ENCODE data around the gene GSE1.

Gene GSE1

DNA sequence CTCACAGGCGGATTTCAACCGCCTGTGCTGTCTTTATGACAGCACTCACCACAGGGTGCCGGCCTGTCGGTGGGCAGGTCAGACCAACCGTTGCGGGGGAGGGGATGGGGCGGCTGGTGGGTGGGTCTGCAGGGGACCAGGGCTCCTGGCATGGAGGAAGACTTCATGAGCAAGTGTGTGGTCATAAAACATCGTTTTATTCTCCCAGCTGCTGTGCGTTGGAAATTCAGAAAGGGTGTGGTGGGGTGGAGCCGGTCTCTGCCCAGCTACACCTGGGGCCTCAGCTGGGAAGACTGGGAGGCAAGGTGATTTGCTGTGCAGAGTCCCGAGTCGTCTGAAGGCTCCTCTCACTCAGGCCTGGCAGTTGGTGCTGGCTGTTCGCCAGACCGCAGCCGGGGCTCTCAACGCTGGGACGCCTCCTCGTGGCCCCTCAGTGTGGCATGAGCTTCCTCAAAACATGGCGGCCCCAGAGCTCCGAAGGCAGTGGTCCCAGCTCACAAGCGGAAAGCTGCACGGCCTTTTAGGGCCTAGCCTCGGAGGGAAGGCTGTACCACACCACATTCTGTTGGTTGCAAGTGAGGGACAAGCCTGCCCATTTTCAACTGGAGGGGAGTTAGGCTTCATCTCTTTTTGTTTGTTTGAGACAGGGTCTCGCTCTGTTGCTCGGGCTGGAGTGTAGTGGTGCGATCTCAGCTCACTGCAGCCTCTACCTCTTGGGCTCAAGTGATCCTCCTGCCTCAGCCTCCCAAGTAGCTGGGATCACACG lies 45.8 kb upstream of the GSE1 start:
- no peak for DNase-seq (ENCODE audit: low read depth)
- no peak overlapping the region for H3K4me3 ChIP-seq (ENCODE audit: low read depth, low read length)
- no peak for TF ChIP-seq CTCF (IDR thresholded peaks at IDR 0.05; ENCODE audit: insufficient read depth, low read depth, low read length, missing control alignments)

DNA sequence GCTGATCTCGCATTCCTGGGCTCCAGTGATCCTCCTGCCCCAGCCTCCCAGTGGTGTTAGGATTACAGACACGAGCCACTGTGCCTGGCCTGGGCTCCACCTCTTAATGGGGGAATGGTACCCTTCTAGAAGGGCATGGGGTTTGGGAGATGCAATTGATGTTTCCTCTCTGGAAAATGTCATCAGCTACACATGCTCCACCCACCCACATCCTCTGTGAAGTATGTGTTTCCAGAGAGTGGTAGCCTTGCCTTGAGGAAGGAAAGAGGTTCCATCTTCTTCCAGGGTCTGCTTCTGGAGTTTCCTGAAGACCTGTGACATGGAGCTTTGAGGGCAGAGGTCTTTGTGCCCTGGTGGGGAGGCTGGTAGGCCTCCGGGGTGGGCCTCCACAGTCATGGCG lies 45.2 kb upstream of the GSE1 start:
- no peak overlapping the region for H3K4me3 ChIP-seq (ENCODE audit: low read depth, low read length)
- no peak for DNase-seq (ENCODE audit: low read depth)
- TF ChIP-seq CTCF (IDR thresholded peaks at IDR 0.05; ENCODE audit: insufficient read depth, low read depth, low read length, missing control alignments) = no peak

DNA sequence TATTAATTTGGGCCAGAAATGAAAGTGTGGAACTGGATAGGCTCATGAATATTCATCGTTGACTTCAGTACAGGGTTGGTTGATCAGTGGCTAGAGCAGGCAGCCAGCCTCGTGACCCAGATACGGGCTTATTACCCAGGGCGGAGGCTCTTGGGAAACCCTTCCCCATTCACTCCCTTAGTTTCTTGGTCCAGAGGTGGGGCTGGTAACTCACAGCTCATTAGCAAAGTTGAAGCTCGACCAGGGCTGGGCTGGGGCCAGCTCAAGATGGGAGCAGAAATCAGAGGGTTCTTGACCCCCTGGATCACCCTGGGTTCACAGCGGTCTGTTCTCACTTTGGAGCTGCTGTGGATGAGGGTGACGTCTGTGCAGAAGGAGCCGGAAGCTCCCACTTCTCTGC lies 44.6 kb upstream of the GSE1 start:
- DNase-seq (ENCODE audit: low read depth) = no peak
- TF ChIP-seq CTCF (IDR thresholded peaks at IDR 0.05; ENCODE audit: insufficient read depth, low read depth, low read length, missing control alignments) = no peak
- no peak overlapping the region for H3K4me3 ChIP-seq (ENCODE audit: low read depth, low read length)

GRCh38 chr16:85569039-85569614 lies 44.0 kb upstream of the GSE1 start:
- no peak for TF ChIP-seq CTCF (IDR thresholded peaks at IDR 0.05; ENCODE audit: insufficient read depth, low read depth, low read length, missing control alignments)
- H3K4me3 ChIP-seq (ENCODE audit: low read depth, low read length) = peak overlapping the region; percentile 56
- no peak for DNase-seq (ENCODE audit: low read depth)

DNA sequence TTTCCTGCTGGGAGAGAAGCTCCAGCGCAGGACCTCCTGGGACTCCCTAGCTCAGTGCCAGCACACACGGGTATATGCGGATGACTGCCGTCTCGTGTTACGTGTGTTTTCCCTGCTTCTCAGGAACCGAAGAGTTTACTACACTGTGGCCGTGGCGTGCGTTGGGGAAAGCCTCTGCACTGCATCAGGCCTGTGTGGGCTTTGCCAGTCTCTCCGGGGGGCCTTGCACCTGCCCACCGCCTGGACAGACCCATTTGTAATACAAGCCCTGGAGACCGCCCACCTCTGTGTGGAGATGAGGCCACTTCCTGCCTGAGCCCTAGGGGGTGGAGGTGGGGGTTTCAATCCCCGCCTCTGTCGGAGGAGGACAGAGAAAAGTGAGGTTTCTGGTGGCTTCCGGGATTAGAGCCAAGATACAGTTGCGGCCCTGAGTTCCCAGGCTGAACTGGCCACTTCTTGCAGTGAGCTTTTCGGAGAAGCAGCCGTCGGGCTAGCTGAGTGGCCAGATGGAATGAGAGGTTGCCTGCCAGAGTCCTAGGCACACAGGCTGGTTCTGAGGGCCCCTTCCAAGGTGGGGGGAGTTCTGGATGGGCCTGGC lies 43.4 kb upstream of the GSE1 start:
- no peak for TF ChIP-seq CTCF (IDR thresholded peaks at IDR 0.05; ENCODE audit: insufficient read depth, low read depth, low read length, missing control alignments)
- H3K4me3 ChIP-seq (ENCODE audit: low read depth, low read length) = peak overlapping the region; percentile 56
- DNase-seq (ENCODE audit: low read depth) = peak; percentile 93

DNA sequence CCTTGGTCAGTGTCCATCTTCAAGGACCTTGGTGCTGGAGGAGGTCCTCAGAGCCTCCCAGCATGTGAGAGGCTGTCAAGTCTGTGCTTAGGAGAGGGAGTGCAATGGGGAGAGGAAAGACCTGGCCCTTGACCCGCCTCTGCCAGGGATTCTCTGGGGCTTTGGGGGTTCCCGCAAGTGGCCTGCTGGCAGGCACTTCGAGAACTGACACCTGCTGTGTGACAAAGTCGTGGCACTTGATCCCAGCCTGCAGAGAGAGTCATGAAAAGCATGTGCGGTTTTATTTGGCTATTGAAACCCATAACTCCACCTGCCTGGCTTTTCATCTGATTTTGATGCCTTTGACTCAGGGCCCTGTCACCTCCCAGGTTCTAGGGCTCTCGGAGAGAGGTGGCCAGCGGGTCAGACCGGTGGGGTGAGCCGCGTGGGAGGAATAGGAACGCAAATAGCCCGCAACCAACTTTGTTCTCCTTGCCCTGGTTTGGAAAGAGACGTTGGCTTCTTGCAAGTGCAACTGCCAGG lies 42.8 kb upstream of the GSE1 start:
- no peak for TF ChIP-seq CTCF (IDR thresholded peaks at IDR 0.05; ENCODE audit: insufficient read depth, low read depth, low read length, missing control alignments)
- peak; percentile 82 for DNase-seq (ENCODE audit: low read depth)
- peak overlapping the region; percentile 56 for H3K4me3 ChIP-seq (ENCODE audit: low read depth, low read length)
